Activated naive CD4-positive, alpha-beta T cell treated with anti-CD3 and anti-CD28 coated beads for 36 hours (primary cell): Measurements from ENCODE around the gene TP63. TPM values are rescaled to one million over a fixed set of nuclear protein-coding genes. Genes with fewer than 3 reads are reported as not detected.
A peak's percentile ranks its signal among the peaks of the same experiment; 100 is the strongest.
"Not testable (repeated sequence)": the region's sequence is repeated elsewhere in the genome, so short reads cannot be mapped to it uniquely, and the experiment has no call there.

Experiments
- CTCF ChIA-PET: fragments of 350-600 bp; sonication (Branson Sonifier 250); formaldehyde crosslinking; loops from one replicate; lab custom pipeline; 2021; ENCODE audit warnings: antibody characterized with exemption; lab: Charles Lee
- DNase-seq: peaks from one replicate; pipeline ENCODE4 v3.0.0-alpha.2; 2020
- H3K27ac Mint-ChIP-seq: one replicate; pipeline ENCODE4 v1.8.0; 2021; ENCODE audit warnings: mild to moderate bottlenecking, mixed read lengths
- H3K27me3 Mint-ChIP-seq: one replicate; pipeline ENCODE4 v1.8.0; 2021; ENCODE audit warnings: low read depth, mixed read lengths
- H3K36me3 Mint-ChIP-seq: one replicate; pipeline ENCODE4 v1.8.0; 2021; ENCODE audit warnings: low read depth, mixed read lengths
- H3K4me1 Mint-ChIP-seq: one replicate; pipeline ENCODE4 v1.8.0; 2021; ENCODE audit warnings: low read depth, mixed read lengths
- H3K4me3 Mint-ChIP-seq: one replicate; pipeline ENCODE4 v1.8.0; 2021; ENCODE audit warnings: mild to moderate bottlenecking, moderate library complexity, mixed read lengths
- H3K9me3 Mint-ChIP-seq: one replicate; pipeline ENCODE4 v1.8.0; 2021; ENCODE audit warnings: mixed read lengths
- intact Hi-C: fragments of 100-400 bp; cut with micrococcal nuclease; formaldehyde crosslinking; loops from one replicate; pipeline ENCODE4 v1.15.1; 2023
- total RNA-seq, 2 experiments: library from RNA; stranded (reverse); gene quantifications; one replicate each; pipeline ENCODE4 v1.2.3, GENCODE V29; 2021

TP63 gene
- total RNA-seq, result under 1 TPM in 1 of 2 experiments, not detected in 1; 0.15 TPM

GRCh38 chr3:189631373-189631408 lies at the start of gene TP63:
Gene TP63, plus strand, starts transcription at chr3:189631389. Its CDS starts 127 bp downstream, at chr3:189631516.
- H3K9me3 Mint-ChIP-seq, result no peaks in the 10 kb centered on the region
- intact Hi-C loops, result loop anchor here (10.0 kb wide), 1 partner anchor 356 kb away; no protein-coding TSS in a partner anchor
- peaks cover 2% of the 10 kb centered on the region for H3K27me3 Mint-ChIP-seq
- CTCF ChIA-PET, result no interaction called here
- H3K4me3 Mint-ChIP-seq, result no peak within 1 kb of the TSS
- H3K27ac Mint-ChIP-seq, result no peak within 1 kb of the TSS
- peaks cover 11% of the 10 kb centered on the region for H3K4me1 Mint-ChIP-seq
- no peaks in the 10 kb centered on the region for H3K36me3 Mint-ChIP-seq
- no peak for DNase-seq

DNA sequence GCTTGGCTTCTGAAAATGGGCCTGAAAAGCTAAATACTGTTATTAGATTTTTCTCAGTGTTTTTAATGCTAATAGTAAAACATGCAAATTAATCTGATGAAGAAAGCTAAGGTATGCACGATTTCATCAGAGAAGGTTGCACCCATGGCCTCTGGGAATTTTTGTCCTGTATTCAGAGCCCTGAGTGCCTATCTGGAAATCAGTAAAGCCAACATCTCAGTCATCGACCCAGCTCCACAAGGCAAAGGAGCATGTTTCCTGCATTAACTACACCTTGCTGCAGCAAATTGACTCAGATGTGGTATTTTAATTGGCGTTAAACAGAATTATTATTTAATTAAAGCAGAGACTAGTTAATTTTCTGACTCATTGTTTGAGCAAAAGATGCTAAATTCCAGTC lies 49.0 kb upstream of the TP63 start:
- no peak for DNase-seq
- H3K9me3 Mint-ChIP-seq, result peaks cover 2% of the 10 kb centered on the region
- peaks cover 24% of the 10 kb centered on the region for H3K4me1 Mint-ChIP-seq
- no peaks in the 10 kb centered on the region for H3K36me3 Mint-ChIP-seq
- intact Hi-C loops, result no loop called here
- H3K27ac Mint-ChIP-seq, result no peak overlapping the region
- peaks cover 6% of the 10 kb centered on the region for H3K27me3 Mint-ChIP-seq
- H3K4me3 Mint-ChIP-seq, result no peak overlapping the region
- CTCF ChIA-PET, result no interaction called here

DNA sequence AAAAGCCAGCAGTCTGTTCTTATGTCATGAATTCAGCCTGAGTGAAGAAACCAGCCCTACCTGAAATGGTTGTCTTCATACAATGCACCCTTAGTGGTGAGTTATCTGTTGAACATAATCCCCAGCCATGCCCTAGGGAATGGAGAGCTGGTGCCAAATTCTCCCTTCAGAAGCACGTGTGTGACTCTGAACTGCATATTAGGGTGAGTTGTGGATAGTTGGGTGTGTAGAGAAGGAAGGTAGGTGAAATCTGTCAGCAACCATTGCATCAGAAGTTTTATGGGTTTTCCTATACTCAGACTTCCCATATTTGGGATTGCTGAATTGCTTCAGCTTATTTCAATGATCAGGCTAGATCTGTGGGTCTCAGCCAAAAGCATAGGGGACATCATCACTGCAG lies 46.5 kb upstream of the TP63 start:
- no peaks in the 10 kb centered on the region for H3K9me3 Mint-ChIP-seq
- H3K4me3 Mint-ChIP-seq, result no peak overlapping the region
- no peak for DNase-seq
- H3K4me1 Mint-ChIP-seq, result peaks cover 28% of the 10 kb centered on the region
- H3K27me3 Mint-ChIP-seq, result peaks cover 6% of the 10 kb centered on the region
- H3K36me3 Mint-ChIP-seq, result no peaks in the 10 kb centered on the region
- CTCF ChIA-PET, result no interaction called here
- intact Hi-C loops, result no loop called here
- H3K27ac Mint-ChIP-seq, result no peak overlapping the region

DNA sequence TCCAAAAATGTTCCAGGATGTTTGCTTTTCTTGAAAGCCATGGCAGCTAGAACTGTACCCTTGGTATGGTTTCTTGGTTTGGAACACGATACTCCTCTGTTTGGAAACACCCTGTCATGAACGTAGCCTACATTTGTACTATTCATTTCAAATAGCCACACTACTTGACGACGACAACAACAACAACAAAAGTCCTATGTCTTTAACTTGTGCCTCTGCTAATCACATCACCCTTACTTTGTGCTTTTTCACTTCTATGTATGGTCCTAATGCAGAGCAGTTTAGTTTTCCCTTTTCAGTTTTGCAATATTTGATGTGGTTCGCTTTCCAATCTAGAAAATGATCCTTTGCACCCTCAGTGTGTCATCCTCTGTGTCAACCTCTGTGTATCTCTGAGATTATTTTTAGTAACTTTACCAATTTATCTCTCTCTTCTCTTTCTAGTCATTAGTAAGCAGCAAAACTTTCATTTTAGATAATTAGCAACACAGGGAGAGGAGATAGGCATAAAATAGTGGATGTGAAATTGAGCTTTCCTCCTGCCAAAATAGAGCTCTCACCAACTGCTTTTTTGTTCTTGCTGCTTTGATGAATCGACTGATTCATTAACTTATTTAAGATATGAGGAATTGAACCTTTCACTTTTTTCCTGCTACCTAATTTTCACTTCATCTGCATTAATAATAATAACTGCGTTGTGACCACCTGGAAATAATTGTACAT lies 44.1 kb upstream of the TP63 start:
- Mint-ChIP-seq H3K27ac (peak overlapping the region; percentile 15), H3K4me1 (peaks cover 28% of the 10 kb centered on the region), H3K27me3 (peaks cover 6% of the 10 kb centered on the region), H3K9me3 (no peaks in the 10 kb centered on the region), H3K36me3 (peaks cover 1% of the 10 kb centered on the region), H3K4me3 (no peak overlapping the region)
- DNase-seq, result no peak
- intact Hi-C loops, result loop anchor here (1.0 kb wide), 4 partner anchors 15 to 254 kb away; no protein-coding TSS in a partner anchor
- CTCF ChIA-PET, result interaction anchor here (1.3 kb wide), 1 partner anchor 11 kb away, joined by 4 read pairs; no protein-coding TSS in a partner anchor

DNA sequence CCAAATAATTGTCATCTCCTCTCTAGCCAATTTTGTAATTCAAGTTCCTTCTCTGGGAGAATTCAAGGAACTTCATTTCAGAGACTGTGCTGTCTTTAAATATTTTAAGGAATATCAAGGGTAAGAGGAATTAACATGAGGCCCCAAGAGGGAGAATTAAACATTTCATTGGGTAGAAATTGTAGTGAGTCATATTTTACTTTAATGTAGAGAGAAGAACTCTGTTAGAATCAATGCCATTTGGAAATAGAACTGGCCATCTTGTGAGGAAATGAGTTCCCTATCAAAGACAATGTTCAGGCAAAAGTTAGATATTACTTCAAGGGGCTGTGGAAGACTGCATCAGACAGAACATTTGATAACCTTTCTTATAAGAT lies 43.5 kb upstream of the TP63 start:
- Mint-ChIP-seq H3K27ac (no peak overlapping the region), H3K4me1 (peaks cover 28% of the 10 kb centered on the region), H3K9me3 (peaks cover 2% of the 10 kb centered on the region), H3K27me3 (peaks cover 6% of the 10 kb centered on the region), H3K4me3 (no peak overlapping the region), H3K36me3 (peaks cover 1% of the 10 kb centered on the region)
- CTCF ChIA-PET, result interaction anchor here (1.3 kb wide), 1 partner anchor 12 kb away, joined by 4 read pairs; no protein-coding TSS in a partner anchor
- no peak for DNase-seq
- intact Hi-C loops, result loop anchor here (1.0 kb wide), 4 partner anchors 15 to 254 kb away; no protein-coding TSS in a partner anchor

- intact Hi-C loops, result no loop called here
- peaks cover 2% of the 10 kb centered on the region for H3K9me3 Mint-ChIP-seq
- no peak overlapping the region for H3K4me3 Mint-ChIP-seq
- H3K36me3 Mint-ChIP-seq, result peaks cover 1% of the 10 kb centered on the region
- DNase-seq, result no peak
- H3K27ac Mint-ChIP-seq, result no peak overlapping the region
- CTCF ChIA-PET, result interaction anchor here (0.6 kb wide), 1 partner anchor 319 kb away, joined by 3 read pairs; no protein-coding TSS in a partner anchor
- H3K27me3 Mint-ChIP-seq, result peaks cover 6% of the 10 kb centered on the region
- peaks cover 28% of the 10 kb centered on the region for H3K4me1 Mint-ChIP-seq
Observed at GRCh38 chr3:189588070-189588469, 43.1 kb upstream of the TP63 start.

DNA sequence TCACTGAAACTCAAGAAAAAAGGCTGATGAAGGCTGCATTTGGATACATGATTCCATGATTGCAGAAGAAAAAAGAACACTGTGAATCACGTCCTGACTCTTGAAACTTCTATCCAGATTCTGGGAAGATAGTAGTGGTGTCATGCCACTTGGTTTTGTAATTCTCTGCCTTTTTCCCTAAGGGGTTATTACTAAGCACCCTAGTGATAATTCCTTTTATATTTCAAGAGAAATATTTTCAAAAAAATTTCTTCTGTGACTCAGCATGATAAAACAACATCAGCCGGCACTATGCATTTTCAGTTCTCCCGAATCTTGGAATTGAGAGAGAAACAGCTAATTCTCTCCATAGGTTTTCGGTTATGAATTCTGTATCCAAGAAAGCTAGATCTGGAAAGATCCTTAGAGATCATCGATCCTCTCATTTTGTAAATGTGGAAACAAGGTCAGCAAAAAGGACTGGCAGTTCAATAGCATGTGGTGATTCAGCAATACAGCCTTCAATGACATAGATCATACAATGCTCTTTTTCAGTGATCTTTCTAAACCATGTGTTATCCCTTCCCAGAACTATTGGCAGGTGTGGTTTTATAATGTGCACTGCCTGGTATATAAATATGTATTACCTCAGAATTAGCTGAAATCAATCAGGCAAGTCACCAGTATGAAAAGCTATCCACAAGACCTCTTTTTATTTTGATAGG lies 42.6 kb upstream of the TP63 start:
- DNase-seq, result no peak
- intact Hi-C loops, result no loop called here
- H3K4me1 Mint-ChIP-seq, result peaks cover 28% of the 10 kb centered on the region
- no peak overlapping the region for H3K27ac Mint-ChIP-seq
- peaks cover 2% of the 10 kb centered on the region for H3K9me3 Mint-ChIP-seq
- CTCF ChIA-PET, result interaction anchor here (0.6 kb wide), 1 partner anchor 318 kb away, joined by 3 read pairs; no protein-coding TSS in a partner anchor
- H3K4me3 Mint-ChIP-seq, result no peak overlapping the region
- peaks cover 6% of the 10 kb centered on the region for H3K27me3 Mint-ChIP-seq
- H3K36me3 Mint-ChIP-seq, result peaks cover 1% of the 10 kb centered on the region

GRCh38 chr3:189589179-189589569 lies 42.0 kb upstream of the TP63 start:
- Mint-ChIP-seq H3K27ac (no peak overlapping the region), H3K4me3 (no peak overlapping the region), H3K9me3 (peaks cover 2% of the 10 kb centered on the region), H3K36me3 (peaks cover 1% of the 10 kb centered on the region), H3K4me1 (peaks cover 28% of the 10 kb centered on the region), H3K27me3 (peaks cover 6% of the 10 kb centered on the region)
- CTCF ChIA-PET, result no interaction called here
- no peak for DNase-seq
- intact Hi-C loops, result no loop called here

- no peak overlapping the region for H3K27ac Mint-ChIP-seq
Observed at GRCh38 chr3:189590223-189590622, 41.0 kb upstream of the TP63 start.

GRCh38 chr3:189593581-189593980 lies 37.6 kb upstream of the TP63 start:
- Mint-ChIP-seq H3K9me3 (peaks cover 2% of the 10 kb centered on the region), H3K36me3 (peaks cover 1% of the 10 kb centered on the region), H3K4me1 (peaks cover under 1% of the 10 kb centered on the region), H3K27me3 (no peaks in the 10 kb centered on the region), H3K4me3 (no peak overlapping the region), H3K27ac (no peak overlapping the region)
- CTCF ChIA-PET, result no interaction called here
- intact Hi-C loops, result no loop called here
- DNase-seq, result no peak

More at GRCh38 chr3:189590223-189590622, 41.0 kb upstream of the TP63 start:
- peaks cover 1% of the 10 kb centered on the region for H3K36me3 Mint-ChIP-seq
- peaks cover 5% of the 10 kb centered on the region for H3K27me3 Mint-ChIP-seq
- H3K4me3 Mint-ChIP-seq, result no peak overlapping the region
- H3K4me1 Mint-ChIP-seq, result peaks cover 27% of the 10 kb centered on the region
- DNase-seq, result no peak
- H3K9me3 Mint-ChIP-seq, result peaks cover 2% of the 10 kb centered on the region
- intact Hi-C loops, result no loop called here
- CTCF ChIA-PET, result no interaction called here

GRCh38 chr3:189596078-189596979 lies 34.9 kb upstream of the TP63 start:
- CTCF ChIA-PET, H3K36me3 Mint-ChIP-seq, H3K9me3 Mint-ChIP-seq, H3K4me1 Mint-ChIP-seq, H3K27me3 Mint-ChIP-seq, H3K4me3 Mint-ChIP-seq, intact Hi-C loops, H3K27ac Mint-ChIP-seq, DNase-seq: not testable (repeated sequence)

DNA sequence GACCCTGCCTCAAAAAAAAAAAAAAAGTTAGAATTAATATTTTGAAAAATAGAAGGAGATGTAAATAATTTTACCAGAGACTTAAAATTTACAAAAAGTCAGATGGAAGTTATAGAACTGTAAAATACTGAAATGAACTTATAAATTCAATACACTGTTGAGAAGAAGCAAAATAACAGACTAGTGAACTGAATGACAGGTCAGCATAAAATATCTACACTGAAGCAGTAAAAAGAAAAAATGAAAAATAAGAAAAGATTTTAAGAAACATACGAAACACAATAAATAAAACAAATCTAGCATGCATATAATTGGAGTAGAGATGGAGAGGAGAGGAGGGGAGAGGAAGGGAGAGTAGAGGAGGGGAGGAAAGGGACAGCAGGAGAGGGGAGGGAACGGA lies 33.3 kb upstream of the TP63 start:
- intact Hi-C loops, result no loop called here
- Mint-ChIP-seq H3K4me3 (no peak overlapping the region), H3K9me3 (no peaks in the 10 kb centered on the region), H3K27ac (no peak overlapping the region), H3K27me3 (no peaks in the 10 kb centered on the region), H3K4me1 (peaks cover 6% of the 10 kb centered on the region), H3K36me3 (no peaks in the 10 kb centered on the region)
- CTCF ChIA-PET, result interaction anchor here (1.5 kb wide), 1 partner anchor 29 kb away, joined by 3 read pairs; no protein-coding TSS in a partner anchor
- DNase-seq, result no peak
